Mesenteric fat pad (tissue), 1 donor: ENCODE measurements around the gene EIF3F. TPM values are rescaled to one million over a fixed set of nuclear protein-coding genes. Genes with fewer than 3 reads are reported as not detected.
"Not testable (repeated sequence)": the region's sequence is repeated elsewhere in the genome, so short reads cannot be mapped to it uniquely, and the experiment has no call there.

Experiments
- DNase-seq: peaks from one replicate; pipeline ENCODE4 v3.0.0-alpha.2; 2020; ENCODE audit warnings: low spot score
- total RNA-seq: library from RNA; stranded (reverse); fragmentation: NEBNext Ultra II Directional; extraction: Animal tissue kit (Norgen Biotek cat#: 25700); gene quantifications from one replicate; pipeline ENCODE4 v1.2.1, GENCODE V29; 2021
- donor health status: DM: yes; HTN: yes; CAD: no.

EIF3F gene
- total RNA-seq, 1 donor from 2014 or later = 144 TPM

GRCh38 chr11:7983832-7984590 lies 3.1 kb upstream of the EIF3F start:
- DNase-seq = no peak

- not testable (repeated sequence) for DNase-seq
Observed at GRCh38 chr11:7987560-7987883, 385 bp downstream of the EIF3F start.

GRCh38 chr11:7994581-7995278 lies 7.6 kb downstream of the EIF3F start:
- DNase-seq = no peak

- DNase-seq = no peak
Observed at GRCh38 chr11:7999795-8000194, 12.7 kb downstream of the EIF3F start.

GRCh38 chr11:8000390-8000789 lies 13.3 kb downstream of the EIF3F start:
- DNase-seq = no peak

- no peak for DNase-seq
Observed at GRCh38 chr11:8002676-8003075, 15.5 kb downstream of the EIF3F start.

- DNase-seq = no peak
Observed at GRCh38 chr11:8003187-8003586, 16.1 kb downstream of the EIF3F start.

GRCh38 chr11:8004008-8004407 lies 16.9 kb downstream of the EIF3F start:
- no peak for DNase-seq

- DNase-seq = no peak
Observed at GRCh38 chr11:8005556-8005955, 18.4 kb downstream of the EIF3F start.

GRCh38 chr11:8006349-8006977 lies 19.3 kb downstream of the EIF3F start:
- DNase-seq = no peak

- no peak for DNase-seq
Observed at GRCh38 chr11:8008212-8008611, 21.1 kb downstream of the EIF3F start.

- no peak for DNase-seq
Observed at GRCh38 chr11:8009856-8010255, 22.7 kb downstream of the EIF3F start.

GRCh38 chr11:8011371-8011770 lies 24.2 kb downstream of the EIF3F start:
- no peak for DNase-seq

- no peak for DNase-seq
Observed at GRCh38 chr11:8011981-8012444, 24.9 kb downstream of the EIF3F start.

- peak; percentile 67 for DNase-seq
Observed at GRCh38 chr11:8013833-8014232, 26.7 kb downstream of the EIF3F start.

- peak; percentile 5 for DNase-seq
Observed at GRCh38 chr11:8015753-8016239, 28.7 kb downstream of the EIF3F start.

GRCh38 chr11:8016440-8016839 lies 29.3 kb downstream of the EIF3F start:
- DNase-seq = peak; percentile 28

- DNase-seq = peak; percentile 47
Observed at GRCh38 chr11:8017071-8017470, 29.9 kb downstream of the EIF3F start.

GRCh38 chr11:8017894-8018483 lies 30.9 kb downstream of the EIF3F start:
- peak; percentile 51 for DNase-seq

GRCh38 chr11:8018484-8019313 lies 31.6 kb downstream of the EIF3F start:
- peak; percentile 88 for DNase-seq
